Body of pancreas (tissue), 4 donors: ENCODE data around the gene ANTKMT.
A peak's percentile ranks its signal among the peaks of the same experiment; 100 is the strongest.

ENCODE experiments used
- POLR2A ChIP-seq, 3 donors: fragments of 450-650 bp; IDR thresholded peaks; one replicate each; pipeline ENCODE4 v1.6.1; 2016; ENCODE audit warnings: antibody characterized with exemption in 3 of 3, mild to moderate bottlenecking in 2 of 3
- TF ChIP-seq, protein P1 (sequence below), 7 experiments: fragments of 450-650 bp in 4 of 7; fragments of 200-600 bp in 3 of 7; sonication (generic) in 3 of 7; IDR thresholded peaks; one replicate each; pipeline ENCODE4 v1.5.1; 2016 to 2019; ENCODE audit warnings: antibody characterized with exemption in 7 of 7

DNA sequence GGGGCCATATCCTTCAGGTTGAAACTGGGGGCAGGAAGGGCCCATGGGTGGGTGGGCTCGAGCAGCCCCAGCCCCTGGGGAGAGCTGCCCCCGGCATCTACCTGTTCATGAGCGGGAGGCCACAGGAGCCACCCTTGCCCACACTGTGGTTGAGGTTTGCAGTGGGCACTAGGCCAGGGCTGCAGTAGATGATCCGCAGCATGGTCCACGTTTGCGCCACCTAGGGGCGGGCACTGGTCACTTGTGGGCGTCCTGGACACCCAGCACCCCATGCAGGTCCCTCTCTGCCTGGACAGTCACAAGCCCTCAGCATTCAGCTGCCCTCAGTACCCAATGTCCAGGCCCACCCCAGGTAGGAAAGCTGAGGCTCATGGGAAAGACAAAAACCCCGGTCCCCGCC lies 35.0 kb upstream of the ANTKMT start:
- TF ChIP-seq, protein P1, sequence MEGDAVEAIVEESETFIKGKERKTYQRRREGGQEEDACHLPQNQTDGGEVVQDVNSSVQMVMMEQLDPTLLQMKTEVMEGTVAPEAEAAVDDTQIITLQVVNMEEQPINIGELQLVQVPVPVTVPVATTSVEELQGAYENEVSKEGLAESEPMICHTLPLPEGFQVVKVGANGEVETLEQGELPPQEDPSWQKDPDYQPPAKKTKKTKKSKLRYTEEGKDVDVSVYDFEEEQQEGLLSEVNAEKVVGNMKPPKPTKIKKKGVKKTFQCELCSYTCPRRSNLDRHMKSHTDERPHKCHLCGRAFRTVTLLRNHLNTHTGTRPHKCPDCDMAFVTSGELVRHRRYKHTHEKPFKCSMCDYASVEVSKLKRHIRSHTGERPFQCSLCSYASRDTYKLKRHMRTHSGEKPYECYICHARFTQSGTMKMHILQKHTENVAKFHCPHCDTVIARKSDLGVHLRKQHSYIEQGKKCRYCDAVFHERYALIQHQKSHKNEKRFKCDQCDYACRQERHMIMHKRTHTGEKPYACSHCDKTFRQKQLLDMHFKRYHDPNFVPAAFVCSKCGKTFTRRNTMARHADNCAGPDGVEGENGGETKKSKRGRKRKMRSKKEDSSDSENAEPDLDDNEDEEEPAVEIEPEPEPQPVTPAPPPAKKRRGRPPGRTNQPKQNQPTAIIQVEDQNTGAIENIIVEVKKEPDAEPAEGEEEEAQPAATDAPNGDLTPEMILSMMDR (IDR thresholded peaks at IDR 0.05), result peak; percentile 19 to 44 (median 35)
- TF ChIP-seq POLR2A (IDR thresholded peaks at IDR 0.05), result no peak
